ENCODE results near the gene GSAP. TPM values are rescaled to one million over a fixed set of nuclear protein-coding genes. Genes with fewer than 3 reads are reported as not detected.
A peak's percentile ranks its signal among the peaks of the same experiment; 100 is the strongest.
"Not testable (repeated sequence)": the region's sequence is repeated elsewhere in the genome, so short reads cannot be mapped to it uniquely, and the experiment has no call there.

GSAP gene
- 1 to 10 TPM; 1.1 to 1.5 TPM for total RNA-seq

- CTCF ChIA-PET: interaction anchor here (2.2 kb wide), 1 partner anchor 11 kb away, joined by 7 read pairs; no protein-coding TSS in a partner anchor
- H3K27ac Mint-ChIP-seq: no peak within 1 kb of the TSS
Measured at GRCh38 chr7:77415823-77416620, at the start of gene GSAP. GSAP (minus strand) TSS chr7:77416349; CDS start chr7:77416321, 28 bp downstream.

DNA sequence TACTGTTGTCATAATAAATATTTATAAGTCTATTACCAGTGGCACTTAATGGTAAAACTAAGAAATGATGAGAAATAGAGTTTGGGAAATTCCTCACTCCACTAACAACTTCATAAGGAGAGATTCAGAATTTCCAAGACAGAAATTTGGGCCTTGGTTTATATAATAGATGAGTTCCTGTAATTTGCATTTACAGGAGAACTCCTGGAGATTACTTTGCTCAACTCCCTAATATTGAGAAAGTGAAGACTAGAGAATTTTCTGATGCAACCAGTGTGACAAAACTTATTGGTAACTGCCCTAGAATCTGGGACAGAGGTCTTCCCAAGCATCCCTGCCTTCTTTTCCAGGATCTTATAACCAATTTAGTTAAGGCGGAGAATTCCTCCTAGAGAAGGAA lies 49.1 kb upstream of the GSAP start:
- no peak overlapping the region for H3K4me3 Mint-ChIP-seq
- H3K27me3 Mint-ChIP-seq (ENCODE audit: low read depth): no peaks in the 10 kb centered on the region
- CTCF ChIA-PET: no interaction called here
- no peak overlapping the region for H3K27ac Mint-ChIP-seq
- H3K4me1 Mint-ChIP-seq (ENCODE audit: low read depth): peaks cover 16% of the 10 kb centered on the region
- peaks cover 2% of the 10 kb centered on the region for H3K9me3 Mint-ChIP-seq
- intact Hi-C loops (cut with micrococcal nuclease): no loop called here
- no peaks in the 10 kb centered on the region for H3K36me3 Mint-ChIP-seq (ENCODE audit: low read depth)
- DNase-seq: no peak

More at GRCh38 chr7:77415823-77416620, at the start of gene GSAP:
- DNase-seq: peak; percentile 44
- Mint-ChIP-seq H3K36me3 (ENCODE audit: low read depth) (no peaks in the 10 kb centered on the region), H3K4me3 (peak within 1 kb of the TSS; percentile 68), H3K4me1 (ENCODE audit: low read depth) (peaks cover 32% of the 10 kb centered on the region), H3K27me3 (ENCODE audit: low read depth) (no peaks in the 10 kb centered on the region), H3K9me3 (no peaks in the 10 kb centered on the region)
- intact Hi-C loops (cut with micrococcal nuclease): loop anchor here (1.0 to 5.0 kb wide), 4 partner anchors 12 to 381 kb away; partner anchors contain the start of genes PHTF2, PTPN12 and TMEM60

- Mint-ChIP-seq H3K4me3 (no peak overlapping the region), H3K27me3 (ENCODE audit: low read depth) (no peaks in the 10 kb centered on the region), H3K36me3 (ENCODE audit: low read depth) (no peaks in the 10 kb centered on the region), H3K27ac (no peak overlapping the region), H3K9me3 (peaks cover 2% of the 10 kb centered on the region), H3K4me1 (ENCODE audit: low read depth) (peaks cover 16% of the 10 kb centered on the region)
- intact Hi-C loops (cut with micrococcal nuclease): loop anchor here (5.0 kb wide), 1 partner anchor 73 kb away; the partner anchor contains the start of gene PTPN12
- CTCF ChIA-PET: interaction anchor here (0.6 kb wide), 1 partner anchor 215 kb away, joined by 7 read pairs; no protein-coding TSS in a partner anchor
- no peak for DNase-seq
Measured at GRCh38 chr7:77464589-77464988, 48.4 kb upstream of the GSAP start.

DNA sequence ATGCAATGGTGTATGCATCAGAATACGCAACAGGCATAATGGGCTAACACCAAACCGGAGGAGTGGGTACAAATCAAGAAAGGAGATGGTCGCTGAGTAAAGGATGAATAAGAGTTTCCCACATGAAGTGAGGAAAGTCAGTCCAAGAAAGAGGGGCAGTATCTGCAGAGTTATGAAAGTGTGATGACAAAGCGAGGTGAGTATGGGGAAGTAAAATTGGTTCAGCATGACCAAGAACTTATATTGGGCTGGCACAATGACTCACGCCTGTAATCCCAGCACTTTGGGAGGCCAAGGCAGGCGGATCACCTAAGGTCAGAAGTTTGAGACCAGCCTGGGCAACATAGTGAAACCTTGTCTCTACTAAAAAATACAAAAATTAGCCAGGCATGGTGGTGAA lies 47.5 kb upstream of the GSAP start:
- H3K36me3 Mint-ChIP-seq (ENCODE audit: low read depth); CTCF ChIA-PET; H3K4me3 Mint-ChIP-seq; H3K27me3 Mint-ChIP-seq (ENCODE audit: low read depth); H3K27ac Mint-ChIP-seq; H3K9me3 Mint-ChIP-seq: not testable (repeated sequence)
- peaks cover 16% of the 10 kb centered on the region for H3K4me1 Mint-ChIP-seq (ENCODE audit: low read depth)
- peak; percentile 17 for DNase-seq
- intact Hi-C loops (cut with micrococcal nuclease): loop anchor here (5.0 kb wide), 1 partner anchor 74 kb away; the partner anchor contains the start of gene PTPN12

- DNase-seq: no peak
- H3K27ac Mint-ChIP-seq: no peak overlapping the region
- no peaks in the 10 kb centered on the region for H3K9me3 Mint-ChIP-seq
- intact Hi-C loops (cut with micrococcal nuclease): loop anchor here (5.0 kb wide), 1 partner anchor 75 kb away; the partner anchor contains the start of gene PTPN12
- H3K4me1 Mint-ChIP-seq (ENCODE audit: low read depth): peaks cover 16% of the 10 kb centered on the region
- H3K27me3 Mint-ChIP-seq (ENCODE audit: low read depth): no peaks in the 10 kb centered on the region
- H3K4me3 Mint-ChIP-seq: no peak overlapping the region
- CTCF ChIA-PET: no interaction called here
- no peaks in the 10 kb centered on the region for H3K36me3 Mint-ChIP-seq (ENCODE audit: low read depth)
Measured at GRCh38 chr7:77461842-77462241, 45.7 kb upstream of the GSAP start.

GRCh38 chr7:77461246-77461645 lies 45.1 kb upstream of the GSAP start:
- intact Hi-C loops (cut with micrococcal nuclease): loop anchor here (5.0 kb wide), 1 partner anchor 76 kb away; the partner anchor contains the start of gene PTPN12
- CTCF ChIA-PET: no interaction called here
- DNase-seq: no peak
- no peaks in the 10 kb centered on the region for H3K9me3 Mint-ChIP-seq
- H3K4me1 Mint-ChIP-seq (ENCODE audit: low read depth): peaks cover 16% of the 10 kb centered on the region
- H3K4me3 Mint-ChIP-seq: no peak overlapping the region
- no peak overlapping the region for H3K27ac Mint-ChIP-seq
- H3K27me3 Mint-ChIP-seq (ENCODE audit: low read depth): no peaks in the 10 kb centered on the region
- H3K36me3 Mint-ChIP-seq (ENCODE audit: low read depth): no peaks in the 10 kb centered on the region

- Mint-ChIP-seq H3K4me1 (ENCODE audit: low read depth) (peaks cover 14% of the 10 kb centered on the region), H3K36me3 (ENCODE audit: low read depth) (no peaks in the 10 kb centered on the region), H3K4me3 (no peak overlapping the region), H3K27me3 (ENCODE audit: low read depth) (no peaks in the 10 kb centered on the region), H3K27ac (no peak overlapping the region), H3K9me3 (no peaks in the 10 kb centered on the region)
- CTCF ChIA-PET: no interaction called here
- intact Hi-C loops (cut with micrococcal nuclease): loop anchor here (5.0 kb wide), 1 partner anchor 77 kb away; the partner anchor contains the start of gene PTPN12
- DNase-seq: no peak
Measured at GRCh38 chr7:77460057-77460486, 43.9 kb upstream of the GSAP start.

- Mint-ChIP-seq H3K27ac (no peak overlapping the region), H3K4me1 (ENCODE audit: low read depth) (peaks cover 9% of the 10 kb centered on the region), H3K4me3 (no peak overlapping the region), H3K9me3 (no peaks in the 10 kb centered on the region), H3K36me3 (ENCODE audit: low read depth) (no peaks in the 10 kb centered on the region), H3K27me3 (ENCODE audit: low read depth) (no peaks in the 10 kb centered on the region)
- CTCF ChIA-PET: no interaction called here
- no peak for DNase-seq
- intact Hi-C loops (cut with micrococcal nuclease): no loop called here
Measured at GRCh38 chr7:77459311-77459726, 43.2 kb upstream of the GSAP start.

DNA sequence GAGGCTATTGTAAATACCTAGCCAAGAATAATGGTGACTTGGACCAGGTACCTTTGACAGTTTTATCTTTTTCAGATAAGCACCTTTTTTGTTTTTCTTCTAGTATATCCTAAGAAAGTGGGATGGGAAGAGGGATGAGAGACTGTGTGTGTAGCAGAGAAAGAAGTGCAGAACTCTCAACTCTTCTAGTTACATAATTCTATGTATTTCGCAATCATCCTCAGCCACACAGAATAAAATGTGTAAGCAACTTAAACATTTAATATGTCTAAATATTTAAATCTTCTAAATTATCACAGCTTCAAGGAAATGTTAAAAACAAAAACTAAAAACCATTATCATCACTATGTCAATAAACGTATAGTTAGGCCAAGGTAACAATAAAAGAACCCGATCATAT lies 42.6 kb upstream of the GSAP start:
- Mint-ChIP-seq H3K9me3 (no peaks in the 10 kb centered on the region), H3K4me3 (no peak overlapping the region), H3K27ac (no peak overlapping the region), H3K36me3 (ENCODE audit: low read depth) (no peaks in the 10 kb centered on the region), H3K4me1 (ENCODE audit: low read depth) (peaks cover 4% of the 10 kb centered on the region), H3K27me3 (ENCODE audit: low read depth) (no peaks in the 10 kb centered on the region)
- CTCF ChIA-PET: no interaction called here
- DNase-seq: no peak
- intact Hi-C loops (cut with micrococcal nuclease): no loop called here

DNA sequence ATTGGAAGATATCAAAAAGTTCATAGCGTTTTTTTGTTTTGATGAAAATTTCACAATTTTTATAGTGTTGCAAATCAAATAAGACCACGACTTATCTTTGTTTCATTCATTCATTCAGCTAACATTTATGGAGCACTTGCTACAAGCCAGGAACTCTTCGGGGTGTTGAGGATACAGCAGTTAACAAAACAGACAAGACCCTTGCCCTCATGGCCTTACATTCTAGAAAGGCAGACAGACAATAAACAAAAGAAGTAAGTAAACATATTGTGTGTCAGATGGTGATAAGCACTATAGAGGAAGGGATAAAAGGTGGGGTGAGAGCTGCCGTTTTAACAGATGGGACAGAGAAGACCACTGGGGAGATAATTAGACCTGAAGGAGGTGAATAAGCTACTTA lies 41.6 kb upstream of the GSAP start:
- intact Hi-C loops (cut with micrococcal nuclease): no loop called here
- CTCF ChIA-PET: no interaction called here
- no peak overlapping the region for H3K27ac Mint-ChIP-seq
- no peaks in the 10 kb centered on the region for H3K4me1 Mint-ChIP-seq (ENCODE audit: low read depth)
- no peaks in the 10 kb centered on the region for H3K36me3 Mint-ChIP-seq (ENCODE audit: low read depth)
- no peak for DNase-seq
- no peaks in the 10 kb centered on the region for H3K9me3 Mint-ChIP-seq
- no peak overlapping the region for H3K4me3 Mint-ChIP-seq
- H3K27me3 Mint-ChIP-seq (ENCODE audit: low read depth): no peaks in the 10 kb centered on the region

DNA sequence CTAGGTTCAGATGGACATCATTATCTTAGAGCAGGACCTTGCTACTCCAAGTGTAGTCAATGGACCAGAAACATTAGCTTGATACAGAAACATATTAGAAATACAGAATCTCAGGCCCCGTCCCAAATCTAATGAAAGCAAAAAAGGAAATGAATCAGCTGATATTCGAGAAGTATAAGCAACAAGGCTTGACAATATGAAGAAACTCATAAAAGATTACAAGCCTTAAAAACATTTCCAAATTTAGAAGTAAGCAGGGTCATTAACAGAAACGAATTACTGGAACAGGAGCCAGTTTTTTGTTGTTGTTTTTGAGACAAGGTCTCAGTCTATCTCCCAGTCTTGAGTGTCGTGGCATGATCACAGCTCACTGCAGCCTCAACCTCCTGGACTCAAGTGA lies 40.5 kb upstream of the GSAP start:
- H3K4me1 Mint-ChIP-seq (ENCODE audit: low read depth): no peaks in the 10 kb centered on the region
- no peak overlapping the region for H3K4me3 Mint-ChIP-seq
- H3K27ac Mint-ChIP-seq: no peak overlapping the region
- H3K9me3 Mint-ChIP-seq: no peaks in the 10 kb centered on the region
- CTCF ChIA-PET: no interaction called here
- H3K36me3 Mint-ChIP-seq (ENCODE audit: low read depth): no peaks in the 10 kb centered on the region
- DNase-seq: no peak
- H3K27me3 Mint-ChIP-seq (ENCODE audit: low read depth): no peaks in the 10 kb centered on the region
- intact Hi-C loops (cut with micrococcal nuclease): no loop called here

GRCh38 chr7:77455321-77455720 lies 39.2 kb upstream of the GSAP start:
- Mint-ChIP-seq H3K36me3 (ENCODE audit: low read depth) (no peaks in the 10 kb centered on the region), H3K27ac (no peak overlapping the region), H3K27me3 (ENCODE audit: low read depth) (no peaks in the 10 kb centered on the region), H3K4me1 (ENCODE audit: low read depth) (no peaks in the 10 kb centered on the region), H3K4me3 (no peak overlapping the region), H3K9me3 (no peaks in the 10 kb centered on the region)
- no peak for DNase-seq
- CTCF ChIA-PET: interaction anchor here (0.6 kb wide), 1 partner anchor 128 kb away, joined by 5 read pairs; no protein-coding TSS in a partner anchor
- intact Hi-C loops (cut with micrococcal nuclease): no loop called here

GRCh38 chr7:77454802-77455201 lies 38.7 kb upstream of the GSAP start:
- CTCF ChIA-PET: interaction anchor here (0.6 to 0.8 kb wide), 2 partner anchors 128 to 253 kb away, joined by 3 to 5 read pairs; no protein-coding TSS in a partner anchor
- Mint-ChIP-seq H3K36me3 (ENCODE audit: low read depth) (no peaks in the 10 kb centered on the region), H3K27me3 (ENCODE audit: low read depth) (no peaks in the 10 kb centered on the region), H3K4me1 (ENCODE audit: low read depth) (no peaks in the 10 kb centered on the region), H3K9me3 (no peaks in the 10 kb centered on the region), H3K4me3 (no peak overlapping the region), H3K27ac (no peak overlapping the region)
- DNase-seq: no peak
- intact Hi-C loops (cut with micrococcal nuclease): no loop called here
